SHP77 treated with DMSO at 0.1 percent for 48 hours (cell line): ENCODE results near the gene ARL3.
"Not testable (repeated sequence)": the region's sequence is repeated elsewhere in the genome, so short reads cannot be mapped to it uniquely, and the experiment has no call there.

Source experiments
- DNase-seq: peaks from one replicate; lab custom pipeline; 2025; lab: John Stamatoyannopoulos, UW

ARL3 gene

DNA sequence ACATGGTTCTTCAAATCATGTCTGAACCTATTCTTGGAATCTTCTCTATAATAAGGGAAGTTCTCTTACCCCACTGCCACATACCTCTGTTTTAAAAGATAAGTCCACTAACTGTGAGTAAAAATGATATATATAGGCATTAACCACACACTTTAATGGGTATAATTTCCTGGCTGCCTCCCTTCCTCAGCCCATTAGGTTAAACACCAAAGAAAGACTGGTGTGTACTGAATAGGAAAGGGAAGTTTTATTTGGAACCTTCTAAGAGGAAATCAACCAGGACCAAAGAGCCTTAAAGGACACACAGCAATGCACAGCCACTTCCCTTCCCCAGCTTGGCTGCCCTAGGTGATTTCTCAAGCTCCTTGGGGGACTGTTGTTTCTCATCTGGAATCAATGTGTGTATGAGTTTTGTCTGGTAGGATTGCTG lies 24.5 kb upstream of the ARL3 start:
- no peak for DNase-seq

DNA sequence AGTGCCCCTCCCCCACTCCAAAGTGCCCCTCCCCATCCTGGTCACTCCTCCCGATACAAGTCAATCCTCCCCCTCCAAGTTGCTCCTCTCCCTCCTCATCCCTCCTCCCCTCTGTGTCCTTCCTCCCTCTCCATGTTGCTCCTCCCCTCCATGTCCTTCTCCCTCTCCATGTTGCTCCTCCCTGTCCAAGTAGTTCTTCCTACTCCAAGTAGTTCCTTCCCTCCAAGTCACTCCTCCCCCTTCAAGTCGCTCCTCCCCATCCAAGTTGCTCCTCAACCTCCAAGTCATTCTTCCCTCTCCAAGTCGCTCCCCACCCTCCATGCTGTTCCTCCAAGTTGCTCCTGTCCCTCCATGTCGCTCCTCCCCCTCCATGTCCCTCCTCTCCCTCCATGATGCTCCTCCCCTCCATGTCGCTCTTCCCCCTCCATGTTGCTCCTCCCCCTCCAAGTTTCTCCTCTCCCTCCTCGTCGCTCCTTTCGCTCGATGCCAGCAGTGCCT lies 20.9 kb upstream of the ARL3 start:
- DNase-seq = no peak

DNA sequence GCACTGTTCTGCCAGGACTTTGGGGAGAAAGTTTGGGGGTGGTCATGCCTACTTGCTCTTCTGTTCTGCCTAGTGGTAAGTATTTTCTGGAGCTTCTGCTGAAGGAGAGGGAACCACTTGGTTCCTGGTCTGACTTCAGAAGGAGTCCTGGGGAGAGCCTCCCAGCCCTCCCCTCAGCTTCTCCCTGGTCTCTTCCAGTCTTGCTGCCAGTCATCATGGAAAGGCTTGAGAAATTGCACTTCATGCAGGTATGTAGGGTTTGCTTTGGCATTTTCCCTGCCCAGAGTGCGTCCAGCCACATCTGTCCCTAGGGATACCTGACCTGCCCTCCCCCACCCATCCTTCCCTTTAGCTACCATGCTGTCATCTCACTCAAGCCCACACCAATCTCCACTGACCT lies 18.5 kb upstream of the ARL3 start:
- DNase-seq = no peak

DNA sequence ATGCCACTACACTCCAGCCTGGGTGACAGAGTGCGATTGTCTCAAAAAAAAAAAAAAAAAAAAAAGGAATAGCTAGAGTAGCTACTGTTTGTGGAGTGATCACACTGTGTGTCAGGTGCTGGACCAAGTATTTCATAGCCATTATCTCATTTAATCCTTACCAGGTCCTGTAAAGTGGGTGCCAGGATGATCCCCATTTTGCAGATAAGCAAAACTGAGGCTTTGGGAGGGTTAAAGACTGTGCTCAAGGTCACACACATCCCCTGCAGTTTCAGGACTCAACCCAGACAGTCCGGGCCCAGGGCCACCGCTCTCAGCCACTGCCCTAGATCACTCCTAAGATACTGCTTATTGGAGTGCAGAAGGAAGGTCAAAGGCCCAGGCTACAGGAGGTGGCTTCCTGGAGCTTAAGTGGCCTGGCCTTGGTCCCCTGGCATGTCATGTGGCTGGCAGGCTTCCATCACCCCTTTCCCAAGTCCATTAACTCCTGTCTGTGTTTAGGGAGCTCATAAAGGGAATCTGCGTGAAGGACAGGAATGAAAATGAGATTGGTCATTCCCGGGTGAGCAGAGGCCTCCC lies 17.1 kb upstream of the ARL3 start:
- DNase-seq = no peak

DNA sequence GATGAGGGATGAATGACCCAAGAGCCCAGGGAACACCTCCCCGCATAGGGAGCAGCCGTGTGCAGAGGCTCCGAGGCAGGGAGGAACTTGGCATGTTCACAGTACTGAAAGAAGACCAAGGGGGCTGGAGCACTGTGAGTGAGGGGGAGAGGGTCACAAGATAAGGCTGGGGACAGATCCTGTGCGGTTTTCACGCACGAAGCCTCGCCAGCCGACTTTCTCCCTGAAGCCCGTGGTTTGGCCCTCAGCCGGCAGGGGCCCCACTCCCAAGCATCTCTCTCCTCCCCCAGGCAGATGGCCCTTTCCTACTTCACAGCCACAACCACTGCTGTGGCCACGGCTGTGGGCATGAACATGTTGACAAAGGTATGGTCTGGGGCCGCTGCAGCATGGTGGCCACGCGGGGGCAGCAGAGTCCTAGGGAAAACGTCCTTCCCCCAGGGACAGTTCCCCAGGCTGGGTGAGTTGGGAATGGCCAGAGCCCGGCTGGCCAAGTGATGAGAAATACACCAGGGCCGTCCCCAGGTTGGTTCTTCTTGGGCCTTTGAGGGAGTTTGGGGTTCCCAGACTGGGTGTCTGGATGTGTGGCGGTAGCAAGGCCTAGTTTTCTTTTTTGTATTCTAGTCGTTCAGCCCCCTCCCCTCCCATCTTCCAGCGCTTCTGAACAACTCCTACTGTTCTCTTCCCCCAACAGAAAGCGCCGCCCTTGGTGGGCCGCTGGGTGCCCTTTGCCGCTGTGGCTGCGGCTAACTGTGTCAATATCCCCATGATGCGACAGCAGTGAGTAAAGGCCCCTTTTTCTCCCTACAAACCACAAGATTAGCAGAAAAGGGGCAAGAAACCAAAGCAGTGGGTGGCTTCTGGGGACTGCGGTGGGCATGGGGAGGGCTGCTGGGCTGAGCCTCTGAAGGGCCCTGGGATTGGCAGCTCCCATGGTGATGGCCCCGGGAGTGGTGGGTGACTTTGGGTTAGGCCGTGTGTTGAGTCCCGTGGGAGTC lies 15.1 kb upstream of the ARL3 start:
- DNase-seq = no peak

DNA sequence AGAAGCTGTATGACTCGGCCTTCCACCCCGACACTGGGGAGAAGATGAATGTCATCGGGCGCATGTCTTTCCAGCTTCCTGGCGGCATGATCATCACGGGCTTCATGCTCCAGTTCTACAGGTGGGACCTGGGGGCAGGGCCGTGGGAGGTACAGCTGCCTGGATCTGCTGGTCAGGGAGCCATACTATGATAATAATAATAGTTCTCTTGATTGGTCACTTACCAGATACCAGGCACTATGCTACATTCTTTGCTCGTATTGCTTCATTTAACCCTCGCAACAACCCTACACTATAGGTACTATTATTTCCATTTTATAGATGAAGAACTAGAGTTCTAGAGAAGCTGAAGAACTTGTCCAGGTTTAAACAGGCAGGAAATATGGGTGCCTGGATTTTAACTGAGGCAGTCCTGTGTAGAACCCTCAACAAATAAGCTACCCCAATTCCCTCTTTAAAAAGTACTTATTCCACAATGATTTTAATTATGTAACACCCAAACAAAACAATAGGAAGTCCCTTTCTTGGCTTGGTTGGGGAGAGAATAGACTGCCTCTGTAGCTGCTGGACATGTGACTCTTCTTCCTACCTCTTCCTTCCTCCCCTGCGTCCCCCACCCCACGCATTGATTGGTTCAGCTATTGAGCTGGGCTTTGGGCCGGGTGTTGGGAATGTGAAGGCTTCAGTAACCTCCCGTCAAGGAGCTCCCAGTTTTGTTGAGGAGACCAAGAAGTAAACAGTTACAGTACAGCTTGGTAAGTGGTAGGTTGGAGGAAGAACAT lies 13.0 kb upstream of the ARL3 start:
- no peak for DNase-seq

DNA sequence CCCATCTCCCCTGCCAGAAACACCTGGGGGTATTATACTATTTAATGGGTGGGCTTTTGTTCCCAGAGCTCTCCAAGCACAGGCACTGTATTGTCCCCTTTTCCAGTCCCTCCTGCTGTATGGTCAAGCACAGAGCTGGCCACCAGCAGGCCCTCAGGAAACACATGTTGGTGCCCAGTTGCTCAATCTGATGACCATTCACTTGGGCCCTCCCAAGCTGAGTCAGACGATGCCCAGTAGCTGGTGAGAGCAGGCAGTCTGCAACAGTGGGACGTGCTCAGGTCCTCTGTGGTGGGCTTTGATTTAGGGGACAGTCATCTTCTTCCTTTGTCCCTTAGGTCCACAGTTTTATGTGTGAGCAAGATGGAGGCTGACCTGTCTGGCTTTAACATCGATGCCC lies 12.1 kb upstream of the ARL3 start:
- DNase-seq = no peak

DNA sequence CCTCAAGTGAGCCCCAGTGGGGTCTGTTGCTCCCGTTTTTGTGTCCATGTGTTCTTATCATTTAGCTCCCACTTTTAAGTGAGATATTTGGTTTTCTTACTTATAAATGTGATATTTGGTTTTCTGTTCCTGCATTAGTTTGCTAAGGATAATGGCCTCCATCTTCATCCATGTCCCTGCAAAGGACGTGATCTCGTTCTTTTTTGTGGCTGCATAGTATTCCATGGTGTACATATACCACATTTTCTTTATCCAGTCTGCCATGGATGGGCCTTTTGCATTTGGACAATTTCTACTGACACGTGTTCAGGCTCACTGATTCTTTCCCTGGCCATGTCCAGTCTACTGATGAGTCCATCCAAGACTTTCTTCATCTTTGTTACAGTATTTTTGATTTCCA lies 9.8 kb upstream of the ARL3 start:
- DNase-seq = no peak

DNA sequence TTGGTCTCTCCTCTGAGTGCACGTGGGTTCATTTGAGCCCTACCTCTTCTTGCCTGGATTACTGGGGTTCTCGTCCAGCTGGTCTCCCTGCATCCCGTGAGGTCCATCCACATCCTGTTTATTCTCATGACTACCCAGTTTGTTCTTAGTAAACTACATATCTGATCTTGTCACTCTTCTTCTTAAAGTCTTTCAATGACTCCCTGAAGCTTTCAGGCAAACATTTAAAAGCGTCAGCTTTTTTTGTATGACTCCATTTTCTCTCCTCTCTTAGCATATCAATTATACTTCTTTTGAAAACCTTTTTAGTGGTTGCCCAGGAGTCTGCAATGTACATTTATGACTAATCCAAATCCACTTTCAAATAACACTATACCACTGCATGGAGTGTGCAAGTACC lies 7.8 kb upstream of the ARL3 start:
- no peak for DNase-seq

DNA sequence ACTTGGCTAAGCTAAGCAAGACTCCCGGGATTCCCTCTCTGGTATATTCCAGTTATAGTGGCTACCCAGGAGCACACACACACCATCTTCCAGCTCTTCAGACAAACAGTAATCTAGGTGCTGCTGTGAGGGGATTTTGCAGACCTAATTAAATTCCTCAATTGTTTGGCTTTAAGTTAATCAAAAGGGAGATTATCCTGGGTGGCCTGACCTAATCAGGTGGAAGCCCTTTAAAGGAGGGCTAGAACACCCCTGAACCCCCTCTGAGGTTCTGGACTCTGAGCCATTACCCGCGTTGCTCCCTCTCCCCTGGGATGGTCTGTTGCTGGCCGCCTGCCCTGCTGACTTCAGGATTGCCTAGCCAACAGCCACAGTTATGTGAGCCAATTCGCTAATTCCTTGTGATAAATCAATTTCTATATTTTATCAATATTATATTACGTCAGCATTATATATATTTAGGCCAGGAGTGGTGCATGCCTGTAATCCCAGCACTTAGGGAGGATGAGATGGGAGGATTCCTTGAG lies 6.6 kb upstream of the ARL3 start:
- DNase-seq = no peak

DNA sequence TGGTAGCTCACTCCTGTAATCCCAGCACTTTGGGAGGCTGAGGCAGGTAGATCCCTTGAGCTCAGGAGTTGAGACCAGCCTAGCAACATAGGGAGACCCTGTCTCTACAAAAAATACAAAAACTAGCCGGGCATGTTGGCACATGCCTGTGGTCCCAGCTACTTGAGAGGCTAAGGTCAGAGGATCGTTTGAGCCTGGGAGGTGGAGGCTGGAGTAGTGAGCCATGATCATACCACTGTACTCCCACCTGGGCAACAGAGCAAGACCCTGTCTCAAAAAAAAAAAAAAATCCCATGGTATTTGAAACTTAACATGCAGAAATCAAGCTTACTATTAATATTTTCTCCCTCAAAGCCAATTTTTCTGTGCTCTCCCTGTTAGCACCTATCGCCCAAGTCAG lies 6.1 kb upstream of the ARL3 start:
- no peak for DNase-seq

DNA sequence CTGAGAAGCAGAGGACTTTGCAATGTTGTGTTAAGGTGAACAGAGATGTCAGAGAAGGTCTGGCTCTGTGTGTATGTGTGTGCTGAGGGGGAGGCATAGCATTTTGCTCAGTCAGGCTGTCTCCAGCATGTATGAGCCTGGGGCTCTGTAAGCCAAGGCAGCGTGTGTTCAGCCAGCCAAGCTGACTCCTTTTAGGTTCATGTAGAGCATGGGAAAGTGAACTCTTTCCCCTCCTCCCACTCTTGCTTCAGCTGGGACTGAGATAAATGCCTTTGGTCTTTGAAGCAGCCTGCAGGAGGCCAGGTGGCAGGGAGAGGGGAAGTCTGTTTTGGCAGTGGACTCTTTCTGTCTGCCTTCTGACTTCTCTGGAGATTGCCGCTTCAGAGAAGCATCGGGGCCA lies 4.0 kb upstream of the ARL3 start:
- DNase-seq = no peak

DNA sequence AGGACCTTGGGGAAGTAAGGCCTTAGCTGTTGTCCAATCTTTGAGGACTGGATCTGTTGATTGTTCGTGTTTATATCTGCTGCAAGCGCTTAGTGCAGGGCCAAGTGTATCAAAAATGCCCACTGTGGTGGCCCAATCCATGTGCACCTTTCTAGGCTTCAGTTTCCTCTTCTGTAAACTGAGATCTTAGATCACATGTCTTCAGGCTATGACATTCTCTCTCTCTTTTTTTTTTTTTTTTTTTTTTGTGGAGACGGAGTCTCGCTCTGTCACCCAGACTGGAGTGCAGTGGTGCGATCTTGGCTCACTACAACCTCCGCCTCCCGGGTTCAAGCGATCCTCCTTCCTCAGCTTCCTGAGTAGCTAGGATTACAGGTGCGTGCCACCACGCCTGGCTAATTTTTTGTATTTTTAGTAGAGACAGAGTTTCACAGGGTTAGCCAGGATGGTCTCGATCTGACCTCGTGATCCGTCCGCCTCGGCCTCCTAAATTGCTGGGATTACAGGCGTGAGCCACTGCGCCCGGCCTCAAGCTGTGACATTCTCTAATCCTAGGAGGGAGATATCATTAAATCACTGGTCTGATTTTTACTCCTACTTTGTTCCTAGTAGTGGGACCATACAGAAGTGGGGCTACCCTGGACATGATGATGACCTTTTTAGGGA lies 2.8 kb upstream of the ARL3 start:
- not testable (repeated sequence) for DNase-seq

DNA sequence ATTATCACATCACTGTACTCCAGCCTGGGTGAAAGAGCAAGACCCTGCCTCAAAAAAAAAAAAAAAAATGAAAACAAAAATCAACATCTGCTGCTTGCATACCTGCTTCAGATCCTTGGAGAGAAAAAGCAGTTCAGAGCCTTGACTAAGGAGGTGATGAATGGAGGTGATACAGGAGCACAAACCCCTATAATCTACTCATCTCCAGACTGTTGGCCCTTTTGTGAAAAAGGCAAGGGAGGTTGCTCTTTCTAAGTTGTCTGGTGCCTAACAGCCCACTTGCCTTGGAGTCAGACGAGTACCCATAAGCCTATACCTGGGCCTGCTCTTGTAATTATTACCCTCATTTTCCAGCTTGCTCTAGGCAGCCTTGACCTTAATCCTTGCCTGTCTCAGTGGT lies 1.7 kb upstream of the ARL3 start:
- DNase-seq = no peak

DNA sequence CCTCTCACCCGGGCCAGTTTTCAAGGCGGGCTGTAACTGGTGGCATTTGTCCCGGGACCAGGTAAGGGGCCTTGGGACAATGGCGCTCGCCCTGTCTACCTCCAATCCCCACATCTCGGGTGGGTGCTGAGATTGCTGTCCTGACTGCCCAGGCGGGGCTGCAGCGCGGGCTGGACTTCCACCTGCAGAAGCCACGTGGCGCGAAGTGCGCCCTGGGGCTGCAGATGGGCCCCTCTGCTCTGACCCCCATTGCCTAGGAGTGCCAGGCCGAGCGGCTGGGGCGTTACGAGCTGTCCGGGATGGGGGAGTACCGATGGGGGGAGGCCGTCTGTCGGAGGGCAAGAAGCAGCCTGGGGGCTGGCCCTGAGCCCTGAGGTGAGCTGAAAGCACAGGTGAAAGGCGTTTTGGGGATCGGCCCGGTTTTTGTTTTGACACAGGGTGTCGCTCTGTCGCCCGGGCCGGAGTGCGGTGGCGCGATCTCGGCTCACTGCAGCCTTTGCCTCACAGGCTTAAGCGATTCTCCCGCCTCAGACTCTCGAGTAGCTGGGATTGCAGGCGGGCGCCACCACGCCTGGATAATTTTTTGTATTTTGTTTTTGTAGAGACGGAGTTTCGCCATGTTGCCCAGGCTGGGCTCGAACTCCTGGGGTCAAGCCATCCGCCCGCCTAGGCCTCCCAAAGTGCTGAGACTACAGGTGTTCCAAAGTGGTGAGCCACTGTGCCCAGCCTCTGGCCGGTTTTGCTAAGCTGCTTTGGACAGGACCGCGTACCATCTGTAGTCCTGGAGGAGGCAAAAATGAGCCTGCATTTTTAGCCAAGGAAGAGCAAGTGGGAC lies 641 bp upstream of the ARL3 start, which contains the start of gene SFXN2:
TSS of gene SFXN2 (plus strand) at position 16 of the 835 bp plus-strand sequence. CDS start 12,001 bp downstream, outside the sequence.
- no peak for DNase-seq

DNA sequence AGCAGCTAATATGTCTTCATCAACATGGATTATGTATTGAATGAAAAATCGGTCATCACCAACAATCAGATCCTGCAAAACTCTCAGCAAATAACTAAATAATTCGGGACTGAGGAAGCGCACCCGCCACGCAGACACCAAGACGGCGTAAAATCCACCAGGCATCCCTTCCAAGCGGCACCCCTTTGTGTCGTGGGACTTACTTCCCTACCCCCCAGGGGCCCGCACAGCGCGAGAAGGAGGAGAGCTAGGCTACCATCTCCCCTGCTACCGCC lies 721 bp downstream of the ARL3 start:
- no peak for DNase-seq

DNA sequence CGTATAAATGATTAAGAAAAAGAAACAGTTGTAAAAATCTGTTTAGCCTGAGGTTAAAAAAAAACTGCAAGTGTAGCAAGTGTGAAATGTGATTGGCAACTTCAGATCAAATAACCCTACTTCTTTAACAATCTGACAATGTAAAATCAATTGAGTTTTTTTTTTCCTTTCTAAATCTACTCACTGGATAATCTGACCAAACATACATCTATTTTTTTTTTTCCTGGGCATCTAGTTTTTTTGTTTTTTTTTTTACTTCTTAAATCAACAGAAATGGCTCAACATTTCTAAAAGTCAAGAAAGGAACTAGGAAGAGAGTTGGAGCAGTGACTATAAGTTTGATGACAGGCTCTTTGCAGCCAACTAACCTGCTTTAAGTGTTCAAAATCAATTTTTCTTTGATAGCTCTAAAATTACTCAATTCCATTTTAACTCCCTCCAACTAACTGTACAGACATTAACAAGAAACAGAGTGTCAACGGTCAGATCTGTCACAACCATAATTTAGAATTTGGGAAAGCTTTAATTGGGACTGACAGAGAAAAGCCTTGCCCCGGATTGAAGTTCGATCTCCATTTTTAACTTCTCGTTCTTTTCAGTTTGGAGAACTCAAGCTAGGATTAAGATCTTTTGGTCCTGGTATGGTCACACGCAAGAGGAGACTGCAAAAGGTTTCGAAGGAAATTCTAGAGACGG lies 1.2 kb downstream of the ARL3 start:
- no peak for DNase-seq

DNA sequence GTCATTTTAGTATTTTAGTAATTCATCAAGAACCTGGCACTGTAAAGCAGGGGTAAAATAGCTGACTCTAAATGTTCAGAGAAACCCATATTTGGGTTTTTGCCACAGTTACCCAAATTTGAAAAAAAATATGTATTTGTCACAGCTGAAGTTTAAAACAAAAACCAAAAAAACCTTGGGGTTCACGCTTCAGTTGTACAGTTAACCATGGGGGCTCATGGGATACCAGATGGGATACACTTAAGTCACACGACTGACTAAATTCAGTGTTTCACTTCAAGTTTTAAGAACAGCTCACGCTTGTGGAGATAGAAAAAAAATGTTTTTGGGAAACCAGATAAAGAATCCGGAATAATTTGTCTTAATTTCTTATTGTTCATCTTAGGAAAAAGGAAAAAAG lies 2.1 kb downstream of the ARL3 start:
- DNase-seq = no peak

DNA sequence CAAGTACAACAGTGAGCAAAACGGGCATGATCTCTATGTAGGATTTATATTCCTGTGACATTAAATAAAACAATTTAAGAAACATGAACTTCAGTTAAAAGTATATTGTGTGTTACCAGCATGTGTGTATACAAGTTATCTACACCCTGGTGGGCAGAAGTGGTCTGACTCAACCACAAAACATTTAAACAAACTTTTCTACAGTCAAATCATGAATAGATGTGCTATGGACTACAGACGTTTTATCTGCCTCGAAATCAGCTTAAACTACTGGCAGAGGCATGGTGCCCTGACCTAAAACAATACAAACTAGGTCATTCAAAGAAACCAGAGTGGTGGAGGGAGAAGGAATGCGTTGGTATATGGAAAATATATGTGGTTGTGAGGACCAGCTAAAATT lies 3.6 kb downstream of the ARL3 start:
- no peak for DNase-seq

DNA sequence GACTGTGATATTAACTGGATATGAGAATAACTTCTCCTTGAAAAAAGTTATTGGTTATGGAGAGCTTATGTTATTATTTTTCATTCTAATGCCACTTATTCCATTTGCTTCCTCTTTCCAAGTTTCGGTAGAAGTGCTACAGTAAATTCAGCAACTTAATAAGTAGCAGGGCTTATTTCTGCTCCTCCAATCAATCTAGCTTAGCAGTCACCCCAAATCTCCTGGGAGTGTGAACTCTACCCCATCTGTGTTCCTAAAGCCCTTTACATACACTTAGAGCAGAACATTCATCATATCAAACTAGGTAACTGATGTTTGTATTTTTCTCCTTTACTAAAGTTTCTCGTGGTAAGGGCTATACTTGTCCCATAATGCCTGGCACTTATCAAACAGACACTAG lies 8.7 kb downstream of the ARL3 start:
- no peak for DNase-seq
